K562 (cell line): ENCODE data around the gene GPATCH2. TPM values are rescaled to one million over a fixed set of nuclear protein-coding genes. Genes with fewer than 3 reads are reported as not detected.

Source experiments
- ATAC-seq: fragments of 200-7000 bp; cut with Tn5 transposase; 3 replicates; pipeline ENCODE4 v1.9.1; 2020; ENCODE audit warnings: moderate library complexity
- BruUV-seq: library from RNA; stranded (reverse); fragments of 400-500 nt; replicated peaks from 2 replicates; lab custom pipeline; 2021; lab: Mats Ljungman, UMichigan
- CTCF ChIA-PET: fragments of 300-600 bp; formaldehyde crosslinking; extraction: SDS; loops from one replicate; lab custom pipeline; 2021; ENCODE audit warnings: low intra/inter-chr PET ratio; lab: Yijun Ruan, JAX
- POLR2A ChIA-PET: fragments of 300-600, 350-650 bp; sonication (Branson Sonifier 250); formaldehyde crosslinking; extraction: SDS; loops from one replicate; lab custom pipeline; 2021; ENCODE audit warnings: antibody characterized with exemption, inconsistent platforms; lab: Yijun Ruan, JAX
- DNase-seq, 4 experiments: peaks; one replicate each; pipeline versions ENCODE4 v3.0.0 to v3.0.0-alpha.2; 2011 to 2018; ENCODE audit warnings: low spot score in 3 of 4, mixed read lengths in 3 of 4; ENCODE audit errors: extremely low read depth in 1 of 4
- FAIRE-seq: peaks from 2 replicates; lab custom pipeline; 2011; peaks lifted over from hg19 to GRCh38; lab: Jason Lieb, UNC
- H2AFZ ChIP-seq: 2 replicates; pipeline ENCODE4 v1.6.0; 2011; ENCODE audit warnings: low read depth, low read length, control low read depth, inconsistent platforms
- H3K27ac ChIP-seq: fragments of 200-600 bp; 3 replicates; pipeline ENCODE4 v1.8.0; 2011; ENCODE audit warnings: low read depth, mild to moderate bottlenecking, control low read depth, inconsistent platforms, low read length, moderate library complexity, mixed read lengths; ENCODE audit errors: extremely low read depth
- H3K27me3 ChIP-seq, 2 experiments: fragments of 300-600 bp in 1 of 2; 2 replicates in 1 of 2; 3 replicates in 1 of 2; pipeline versions ENCODE4 v1.6.0 to v1.8.0; 2011; ENCODE audit warnings: inconsistent platforms in 2 of 2, low read length in 2 of 2, mild to moderate bottlenecking in 1 of 2, mixed read lengths in 1 of 2, moderate library complexity in 1 of 2; ENCODE audit not compliant: control insufficient read depth in 2 of 2, insufficient read depth in 2 of 2
- H3K36me3 ChIP-seq: fragments of 300-600 bp; 3 replicates; pipeline ENCODE4 v1.8.0; 2011; ENCODE audit warnings: mild to moderate bottlenecking, low read length, inconsistent platforms; ENCODE audit not compliant: control insufficient read depth, insufficient read depth
- H3K4me1 ChIP-seq, 2 experiments: fragments of 200-600 bp in 1 of 2; replicated peaks in 1 of 2; 2 replicates in 1 of 2; 3 replicates in 1 of 2; pipeline versions ENCODE4 v1.5.1 to v1.8.0; 2011; ENCODE audit warnings: inconsistent platforms in 2 of 2, low read length in 2 of 2, mild to moderate bottlenecking in 1 of 2, mixed read lengths in 1 of 2, moderate library complexity in 1 of 2; ENCODE audit not compliant: control insufficient read depth in 2 of 2, insufficient read depth in 2 of 2
- H3K4me2 ChIP-seq: 2 replicates; pipeline ENCODE4 v1.6.1; 2011; ENCODE audit warnings: low read length, control low read depth, inconsistent platforms, mixed read lengths; ENCODE audit not compliant: insufficient read depth
- H3K4me3 ChIP-seq: fragments of 200-600 bp; sonication (generic), shearing (Covaris generic); 2 replicates; pipeline ENCODE4 v1.5.1; 2016; ENCODE audit warnings: control low read depth, inconsistent platforms
- H3K79me2 ChIP-seq: fragments of 200-600 bp; 3 replicates; pipeline ENCODE4 v1.8.0; 2011; ENCODE audit warnings: low read length, inconsistent platforms; ENCODE audit not compliant: control insufficient read depth, insufficient read depth
- H3K9ac ChIP-seq, 2 experiments: 2 replicates each; pipeline versions ENCODE4 v1.6.0 to v1.6.1; 2011; ENCODE audit warnings: low read depth in 2 of 2, low read length in 2 of 2, control low read depth in 1 of 2, inconsistent platforms in 1 of 2, mild to moderate bottlenecking in 1 of 2, mixed read lengths in 1 of 2; ENCODE audit not compliant: insufficient read depth in 1 of 2
- H3K9me1 ChIP-seq: one replicate; pipeline ENCODE4 v1.6.0; 2011; ENCODE audit warnings: inconsistent platforms, mild to moderate bottlenecking, low read length, moderate library complexity; ENCODE audit not compliant: control insufficient read depth, insufficient read depth
- H3K9me3 ChIP-seq: replicated peaks from 2 replicates; pipeline ENCODE4 v1.5.1; 2011; ENCODE audit warnings: low read depth, low read length, inconsistent platforms; ENCODE audit not compliant: control insufficient read depth, insufficient read depth
- H4K20me1 ChIP-seq: replicated peaks from 2 replicates; pipeline ENCODE4 v1.6.1; 2011; ENCODE audit warnings: low read length, inconsistent platforms, mixed read lengths; ENCODE audit not compliant: control insufficient read depth, insufficient read depth
- KAT8 ChIP-seq: fragments of 450-650 bp; IDR thresholded peaks from 2 replicates; pipeline ENCODE4 v1.6.1; 2016; ENCODE audit warnings: low read depth, mild to moderate bottlenecking
- KDM1A ChIP-seq, 2 experiments: fragments of 450-650 bp; IDR thresholded peaks; 2 replicates each; pipeline ENCODE4 v1.6.1; 2016; ENCODE audit warnings: mild to moderate bottlenecking in 2 of 2
- PRMT5 ChIP-seq: sonication (generic); formaldehyde crosslinking; IDR thresholded peaks from 2 replicates; pipeline ENCODE4 v1.5.0; 2020; ENCODE audit warnings: missing genetic modification reagents
- RUNX1 ChIP-seq: sonication (generic); IDR thresholded peaks from 2 replicates; pipeline ENCODE4 v1.6.1; 2016; ENCODE audit warnings: antibody characterized with exemption, low read depth
- WGBS: fragments of 100-300 bp; shearing (Covaris generic); methylation state at CpG from one replicate; pipeline ENCODE4 v1.1.6; 2016; ENCODE audit warnings: low coverage, mixed read lengths; ENCODE audit not compliant: insufficient coverage; ENCODE audit errors: missing lambda C conversion rate; 5-methylcytosine and 5-hydroxymethylcytosine counted together
- in situ Hi-C: fragments of 300-500 bp; cut with MboI; formaldehyde crosslinking; loops from 4 replicates; pipeline ENCODE4 v1.15.0; 2018; ENCODE audit warnings: inconsistent platforms, mixed read lengths
- intact Hi-C: fragments of 100-400 bp; cut with micrococcal nuclease; formaldehyde crosslinking; loops from 2 replicates; pipeline ENCODE4 v1.14.2; 2022
- polyA plus RNA-seq, 8 experiments: library from polyadenylated mRNA; depleted of rRNA in 4 of 8; stranded (reverse) in 5 of 8; unstranded in 3 of 8; fragments of >200 nt; fragmentation: Nextera tagmentation in 2 of 8; fragmentation: Illumina TruSeq in 1 of 8; extraction: Ambion mirVana in 2 of 8; extraction: Trizol in 1 of 8; gene quantifications; 2 replicates each; pipeline versions ENCODE4 v1.2.1 to v1.2.3, GENCODE V29; 2011 to 2014; ENCODE audit warnings: inconsistent platforms in 1 of 8, missing spikeins in 1 of 8
- total RNA-seq, 7 experiments: library from RNA; depleted of rRNA in 6 of 7; stranded (reverse); fragments of >200 nt in 6 of 7; fragmentation: Illumina TruSeq in 2 of 7; extraction: Trizol in 2 of 7; gene quantifications; 2 replicates each; pipeline versions ENCODE4 v1.2.1 to v1.2.3, GENCODE V29; 2011 to 2021; ENCODE audit warnings: low replicate concordance in 1 of 7
- TF ChIP-seq, protein P1 (sequence below), 2 experiments: IDR thresholded peaks in 1 of 2; conservative IDR thresholded peaks in 1 of 2; 2 replicates each; pipeline ENCODE4 v1.6.1; 2016; ENCODE audit warnings: low read depth in 2 of 2, mild to moderate bottlenecking in 1 of 2, missing compliant biosample characterization in 1 of 2, missing genetic modification characterization in 1 of 2, moderate library complexity in 1 of 2
- TF ChIP-seq, protein P2 (sequence below): fragments of 250-450 bp; sonication (Bioruptor Pico); IDR thresholded peaks from 2 replicates; pipeline ENCODE4 v1.4.0; 2020; ENCODE audit warnings: mild to moderate bottlenecking, moderate library complexity

Gene GPATCH2
- total and polyA plus RNA-seq, 9 of the 15 experiments (the other 6 are each of a cell fraction or from before 2014, with no cell fraction given) = 0.38 to 2.0 (median 0.55) TPM

DNA sequence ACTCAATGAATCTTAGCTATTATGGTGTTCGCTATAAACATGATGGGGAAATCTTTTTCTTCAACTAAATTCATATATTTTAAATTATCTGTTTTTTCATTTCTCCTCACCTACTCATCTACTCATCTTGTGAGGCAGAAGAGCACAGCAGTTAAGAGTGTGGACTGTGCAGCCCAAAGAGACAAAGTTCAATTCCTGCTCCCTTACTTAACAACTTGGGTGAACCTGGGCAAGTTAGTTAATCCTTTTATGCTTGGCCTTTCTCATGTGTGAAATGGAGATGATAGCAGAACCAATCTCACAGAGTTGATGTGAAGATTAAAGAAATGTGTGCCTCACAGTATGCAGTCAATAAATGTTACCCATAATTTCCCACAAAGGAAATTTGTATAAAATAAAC, 168.2 kb downstream of the GPATCH2 start (continued):
- TF ChIP-seq, protein P1, sequence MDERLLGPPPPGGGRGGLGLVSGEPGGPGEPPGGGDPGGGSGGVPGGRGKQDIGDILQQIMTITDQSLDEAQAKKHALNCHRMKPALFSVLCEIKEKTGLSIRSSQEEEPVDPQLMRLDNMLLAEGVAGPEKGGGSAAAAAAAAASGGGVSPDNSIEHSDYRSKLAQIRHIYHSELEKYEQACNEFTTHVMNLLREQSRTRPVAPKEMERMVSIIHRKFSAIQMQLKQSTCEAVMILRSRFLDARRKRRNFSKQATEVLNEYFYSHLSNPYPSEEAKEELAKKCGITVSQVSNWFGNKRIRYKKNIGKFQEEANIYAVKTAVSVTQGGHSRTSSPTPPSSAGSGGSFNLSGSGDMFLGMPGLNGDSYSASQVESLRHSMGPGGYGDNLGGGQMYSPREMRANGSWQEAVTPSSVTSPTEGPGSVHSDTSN (CRISPR knock-in tag; IDR thresholded peaks at IDR 0.05; ENCODE audit: low read depth) = no peak
- TF ChIP-seq, protein P1 (tag; conservative IDR thresholded peaks at IDR 0.05; ENCODE audit: low read depth) = no peak
- TF ChIP-seq, protein P2, sequence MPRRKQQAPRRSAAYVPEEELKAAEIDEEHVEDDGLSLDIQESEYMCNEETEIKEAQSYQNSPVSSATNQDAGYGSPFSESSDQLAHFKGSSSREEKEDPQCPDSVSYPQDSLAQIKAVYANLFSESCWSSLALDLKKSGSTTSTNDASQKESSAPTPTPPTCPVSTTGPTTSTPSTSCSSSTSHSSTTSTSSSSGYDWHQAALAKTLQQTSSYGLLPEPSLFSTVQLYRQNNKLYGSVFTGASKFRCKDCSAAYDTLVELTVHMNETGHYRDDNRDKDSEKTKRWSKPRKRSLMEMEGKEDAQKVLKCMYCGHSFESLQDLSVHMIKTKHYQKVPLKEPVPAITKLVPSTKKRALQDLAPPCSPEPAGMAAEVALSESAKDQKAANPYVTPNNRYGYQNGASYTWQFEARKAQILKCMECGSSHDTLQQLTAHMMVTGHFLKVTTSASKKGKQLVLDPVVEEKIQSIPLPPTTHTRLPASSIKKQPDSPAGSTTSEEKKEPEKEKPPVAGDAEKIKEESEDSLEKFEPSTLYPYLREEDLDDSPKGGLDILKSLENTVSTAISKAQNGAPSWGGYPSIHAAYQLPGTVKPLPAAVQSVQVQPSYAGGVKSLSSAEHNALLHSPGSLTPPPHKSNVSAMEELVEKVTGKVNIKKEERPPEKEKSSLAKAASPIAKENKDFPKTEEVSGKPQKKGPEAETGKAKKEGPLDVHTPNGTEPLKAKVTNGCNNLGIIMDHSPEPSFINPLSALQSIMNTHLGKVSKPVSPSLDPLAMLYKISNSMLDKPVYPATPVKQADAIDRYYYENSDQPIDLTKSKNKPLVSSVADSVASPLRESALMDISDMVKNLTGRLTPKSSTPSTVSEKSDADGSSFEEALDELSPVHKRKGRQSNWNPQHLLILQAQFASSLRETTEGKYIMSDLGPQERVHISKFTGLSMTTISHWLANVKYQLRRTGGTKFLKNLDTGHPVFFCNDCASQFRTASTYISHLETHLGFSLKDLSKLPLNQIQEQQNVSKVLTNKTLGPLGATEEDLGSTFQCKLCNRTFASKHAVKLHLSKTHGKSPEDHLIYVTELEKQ (CRISPR knock-in tag) = no peak
- TF ChIP-seq, all 486 proteins: peak for 0

DNA sequence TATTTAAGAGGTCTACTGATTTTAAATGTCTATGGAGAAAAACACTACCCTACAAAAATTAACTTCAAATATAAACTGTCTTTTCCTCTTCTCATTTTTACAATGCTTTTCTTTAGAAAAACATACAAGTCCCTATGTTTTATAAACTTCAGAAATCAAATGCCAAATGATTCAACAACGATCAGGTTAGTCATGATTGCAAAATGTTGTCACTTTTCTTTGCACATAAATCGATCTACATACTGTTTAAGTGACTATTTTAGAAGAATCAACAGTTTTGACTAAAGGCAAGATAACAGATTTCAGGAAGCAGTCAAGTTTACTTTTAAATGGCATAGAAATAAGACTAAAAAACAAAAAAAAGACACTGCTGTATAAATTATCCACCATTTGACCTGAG, 168.7 kb downstream of the GPATCH2 start:
- no peaks in the 10 kb centered on the region for H3K9me1 ChIP-seq
- H3K4me1 ChIP-seq = no peaks in the 10 kb centered on the region
- H3K4me3 ChIP-seq = no peak overlapping the region
- no TSS peak for BruUV-seq
- FAIRE-seq (no peak), DNase-seq (no peak), ATAC-seq (no peak)
- CTCF ChIA-PET = no interaction called here
- no peaks in the 10 kb centered on the region; the same call in 1 of the 2 replicates for H3K9me3 ChIP-seq
- no peaks in the 10 kb centered on the region for H3K27me3 ChIP-seq
- WGBS = 0% methylated on average over 2 of the region's 2 CpGs
- in situ Hi-C loops = no loop called here
- no peak overlapping the region for H3K27ac ChIP-seq
- no peaks in the 10 kb centered on the region for H3K36me3 ChIP-seq
- H2AFZ ChIP-seq = no peak overlapping the region
- no peak overlapping the region for H3K9ac ChIP-seq
- intact Hi-C loops = no loop called here
- no peaks in the 10 kb centered on the region for H3K79me2 ChIP-seq
- H3K4me2 ChIP-seq = no peak overlapping the region
- POLR2A ChIA-PET = no interaction called here
- H4K20me1 ChIP-seq = no peaks in the 10 kb centered on the region
- TF ChIP-seq PRMT5 (CRISPR knock-in tag) (no peak), RUNX1 (no peak), KDM1A (IDR thresholded peaks at IDR 0.05) (no peak), KAT8 (no peak)
